ENCODE data around the gene ZNF573. TPM values are rescaled to one million over a fixed set of nuclear protein-coding genes. Genes with fewer than 3 reads are reported as not detected.

ZNF573 gene
- total RNA-seq, 1 experiment from 2014 or later, result 17.5 TPM

GRCh38 chr19:37692956-37693620 is 86.3 kb downstream of the ZNF573 start:
- no peak overlapping the region for H2BK120ac ChIP-seq (ENCODE audit: low read depth, low read length, poor library complexity, severe bottlenecking)
- no peak overlapping the region for H3K23ac ChIP-seq (ENCODE audit: insufficient read length, low read depth, low read length)
- no CpG with 5 or more reads among the region's 11 CpGs for WGBS (ENCODE audit: extremely low coverage, insufficient read length, low lambda C conversion rate)
- no peak overlapping the region for H2BK15ac ChIP-seq (ENCODE audit: low read depth, low read length)
- H2BK20ac ChIP-seq (ENCODE audit: low read depth, low read length, poor library complexity, severe bottlenecking), result no peak overlapping the region
- H3K27ac Mint-ChIP-seq, result no peak overlapping the region
- H3K9ac ChIP-seq (ENCODE audit: extremely low read depth, insufficient read length, low read length), result no peak overlapping the region
- no peak overlapping the region for H2BK5ac ChIP-seq (ENCODE audit: insufficient read length, low read length)
- H3K56ac ChIP-seq (ENCODE audit: insufficient read length, low read depth, low read length), result no peak overlapping the region
- no peak overlapping the region for H4K5ac ChIP-seq (ENCODE audit: insufficient read length, low read depth, low read length)
- H3K18ac ChIP-seq (ENCODE audit: insufficient read length, low read depth, low read length), result no peak overlapping the region
- H4K20me1 ChIP-seq (ENCODE audit: control insufficient read depth, insufficient read depth, insufficient read length), result no peaks in the 10 kb centered on the region
- no peak overlapping the region for H3K4me2 ChIP-seq (ENCODE audit: insufficient read depth, insufficient read length, low read length)
- H3K9me3 Mint-ChIP-seq, result peaks cover 3 to 5% of the 10 kb centered on the region in 2 experiments; a peak in 2 of 5 replicates
- H3K14ac ChIP-seq (ENCODE audit: insufficient read depth, low read length), result no peak overlapping the region
- no peak overlapping the region for H2AK5ac ChIP-seq (ENCODE audit: insufficient read length, low read length)
- no peaks in the 10 kb centered on the region for H3K79me1 ChIP-seq (ENCODE audit: insufficient read depth, low read depth, low read length, poor library complexity, severe bottlenecking)
- H3K27me3 Mint-ChIP-seq (ENCODE audit: low read depth), result peaks cover 55% of the 10 kb centered on the region
- peak overlapping the region in 1 of 2 experiments; percentile 38; a peak in 2 of 5 replicates for H3K4me3 Mint-ChIP-seq
- no peak overlapping the region for H2AFZ ChIP-seq (ENCODE audit: low read length)
- H3K79me2 ChIP-seq (ENCODE audit: insufficient read depth, low read length), result no peaks in the 10 kb centered on the region
- peaks cover 12 to 17% (median 16%) of the 10 kb centered on the region in 3 experiments for H3K36me3 Mint-ChIP-seq (ENCODE audit: insufficient read depth in 1 of 3, low read depth in 3 of 3)
- H2BK12ac ChIP-seq (ENCODE audit: insufficient read length, low read depth, low read length), result no peak overlapping the region
- H3K27me3 ChIP-seq (ENCODE audit: insufficient read depth, low read length), result peaks cover 11% of the 10 kb centered on the region; the same call in 1 of the 2 replicates
- no peak overlapping the region for H3T11ph ChIP-seq (ENCODE audit: low read length)
- H3K23me2 ChIP-seq (ENCODE audit: insufficient read length, low read depth, low read length, poor library complexity, severe bottlenecking), result peaks cover 7% of the 10 kb centered on the region
- no peak overlapping the region for H3K4ac ChIP-seq (ENCODE audit: low read depth, low read length)
- no peaks in the 10 kb centered on the region; the same call in 1 of the 2 replicates for H3K4me1 ChIP-seq (ENCODE audit: insufficient read depth, low read length)
- H3K9me3 ChIP-seq (ENCODE audit: control insufficient read depth, low read depth, low read length), result no peaks in the 10 kb centered on the region
- H3K27ac ChIP-seq (ENCODE audit: insufficient read length, low read depth, low read length), result no peak overlapping the region
- no peak overlapping the region for H4K8ac ChIP-seq (replicated peaks; ENCODE audit: insufficient read length, low read depth, low read length)
- no peak for TF ChIP-seq CTCF (conservative IDR thresholded peaks at IDR 0.05)
- no peak for DNase-seq
- no peak overlapping the region for H4K91ac ChIP-seq (ENCODE audit: insufficient read length, low read depth, low read length)
- H3K4me1 Mint-ChIP-seq, result peaks cover 18 to 22% of the 10 kb centered on the region in 2 experiments

Data from H9 (cell line).